CD4-positive, alpha-beta T cell treated with Interleukin-6 at 100 ng/mL for 8 hours (primary cell): ENCODE data around the gene ARHGAP10.

Source experiments
- DNase-seq: peaks from one replicate; pipeline ENCODE4 v3.0.0-alpha.2; 2020; ENCODE audit warnings: mixed read lengths, low spot score

ARHGAP10 gene

GRCh38 chr4:148041606-148042329 is 309.9 kb downstream of the ARHGAP10 start:
- no peak for DNase-seq

GRCh38 chr4:148044089-148044911 is 312.4 kb downstream of the ARHGAP10 start:
- no peak for DNase-seq

GRCh38 chr4:148044912-148045352 is 313.0 kb downstream of the ARHGAP10 start:
- DNase-seq, result peak; percentile 24

GRCh38 chr4:148048598-148048997 is 316.7 kb downstream of the ARHGAP10 start:
- DNase-seq, result no peak

- no peak for DNase-seq
Observed at GRCh38 chr4:148051403-148051802, 319.5 kb downstream of the ARHGAP10 start.

GRCh38 chr4:148052448-148052847 is 320.6 kb downstream of the ARHGAP10 start:
- peak; percentile 74 for DNase-seq

- no peak for DNase-seq
Observed at GRCh38 chr4:148053298-148054003, 321.6 kb downstream of the ARHGAP10 start.

GRCh38 chr4:148054275-148054674 is 322.4 kb downstream of the ARHGAP10 start:
- peak; percentile 17 for DNase-seq

- no peak for DNase-seq
Observed at GRCh38 chr4:148055844-148056243, 324.0 kb downstream of the ARHGAP10 start.

- DNase-seq, result peak; percentile 71
Observed at GRCh38 chr4:148056879-148057278, 325.0 kb downstream of the ARHGAP10 start.

GRCh38 chr4:148057516-148057915 is 325.6 kb downstream of the ARHGAP10 start:
- DNase-seq, result no peak

GRCh38 chr4:148057984-148058859 is 326.3 kb downstream of the ARHGAP10 start:
- no peak for DNase-seq

GRCh38 chr4:148059617-148060180 is 327.8 kb downstream of the ARHGAP10 start:
- no peak for DNase-seq

- peak; percentile 60 for DNase-seq
Observed at GRCh38 chr4:148060264-148061140, 328.6 kb downstream of the ARHGAP10 start.

GRCh38 chr4:148061141-148061481 is 329.2 kb downstream of the ARHGAP10 start:
- peak; percentile 17 for DNase-seq

- no peak for DNase-seq
Observed at GRCh38 chr4:148061795-148062194, 329.9 kb downstream of the ARHGAP10 start.

GRCh38 chr4:148062301-148062950 is 330.5 kb downstream of the ARHGAP10 start:
- DNase-seq, result no peak

- DNase-seq, result no peak
Observed at GRCh38 chr4:148064451-148064850, 332.6 kb downstream of the ARHGAP10 start.

GRCh38 chr4:148065075-148065474 is 333.2 kb downstream of the ARHGAP10 start:
- DNase-seq, result no peak
